ENCODE results near the gene ST3GAL6.
"Not testable (repeated sequence)": the region's sequence is repeated elsewhere in the genome, so short reads cannot be mapped to it uniquely, and the experiment has no call there.

Gene ST3GAL6

GRCh38 chr3:98805571-98805970 is 42.4 kb downstream of the ST3GAL6 start:
- no peak for DNase-seq (ENCODE audit: low read depth in 3 of 3)

DNA sequence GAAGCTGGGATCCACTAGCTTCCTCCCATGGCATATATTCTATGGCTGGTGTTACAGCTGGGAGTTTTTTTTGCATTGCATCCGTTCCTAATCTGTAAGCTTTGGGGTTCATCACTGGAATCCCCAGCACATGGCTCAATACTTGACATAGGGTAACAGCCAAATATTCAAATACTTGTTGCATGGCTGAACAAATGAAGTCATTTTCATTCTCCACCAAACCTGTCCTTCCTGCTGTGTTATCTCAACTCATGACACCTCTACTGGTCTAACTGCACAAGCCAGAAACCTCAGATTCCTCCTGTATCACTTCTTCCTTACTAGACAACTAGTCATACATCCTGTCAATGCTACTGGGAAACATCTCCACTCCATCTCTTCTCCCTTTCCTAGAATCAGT is 43.4 kb downstream of the ST3GAL6 start:
- no peak for DNase-seq (ENCODE audit: low read depth in 3 of 3)

DNA sequence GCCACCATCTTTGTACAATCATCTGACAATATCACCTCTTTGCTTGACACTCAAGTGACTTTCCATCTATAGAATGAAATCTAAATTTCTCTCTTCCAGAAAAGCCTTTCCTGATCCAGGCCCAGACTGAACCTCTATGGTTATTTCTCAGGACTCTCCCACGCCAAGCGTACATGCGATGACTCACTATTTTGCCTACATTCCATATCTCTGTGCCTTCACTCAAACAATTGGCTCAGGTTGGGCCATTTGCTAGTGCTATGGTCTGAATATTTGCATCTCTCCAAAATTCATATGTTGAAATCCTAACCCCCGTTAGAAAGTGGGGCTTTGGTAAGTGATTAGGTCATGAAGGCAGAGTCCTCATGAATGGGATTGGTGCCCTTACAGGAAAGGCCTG is 43.9 kb downstream of the ST3GAL6 start:
- DNase-seq (ENCODE audit: low read depth in 3 of 3): no peak

- no peak for DNase-seq (ENCODE audit: low read depth in 3 of 3)
These were observed 44.4 kb downstream of the ST3GAL6 start for GRCh38 chr3:98807561-98807960.

DNA sequence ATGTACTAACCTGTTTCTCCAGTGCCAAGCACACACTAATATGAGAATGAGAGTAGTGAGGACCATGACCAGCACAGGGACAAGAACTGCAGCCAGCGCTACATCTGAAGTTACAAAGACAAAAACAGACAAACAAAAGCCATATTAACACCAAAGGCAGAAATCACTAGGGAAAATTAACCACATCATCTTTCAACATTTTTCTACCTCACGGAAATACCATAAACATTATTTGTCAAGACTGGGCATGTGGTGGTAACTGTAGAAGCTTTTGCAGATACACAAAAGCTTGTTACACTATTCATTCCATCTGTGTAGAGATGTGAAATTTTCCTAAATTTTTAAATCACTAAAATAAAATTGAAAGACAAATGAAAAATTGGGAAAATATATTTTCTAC is 44.9 kb downstream of the ST3GAL6 start:
- DNase-seq (ENCODE audit: low read depth in 3 of 3): no peak

DNA sequence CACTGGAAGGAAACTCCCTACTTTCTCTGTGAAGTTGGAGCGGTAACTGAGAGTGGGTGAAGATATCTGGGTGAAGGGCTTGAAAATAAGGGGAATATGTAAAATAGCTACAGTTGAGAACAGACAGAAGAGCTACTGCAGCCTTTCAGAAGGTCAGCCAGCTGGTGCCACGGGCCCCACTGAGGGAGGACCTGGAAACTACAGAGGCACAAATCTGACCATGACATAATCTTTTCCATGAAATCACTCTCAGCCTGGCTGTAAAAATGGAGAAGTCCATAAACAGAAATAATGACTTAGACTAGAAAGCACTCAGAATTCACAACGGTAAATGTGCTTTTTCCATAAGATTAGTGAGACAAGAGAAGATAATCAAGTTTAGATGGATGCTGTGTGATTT is 46.4 kb downstream of the ST3GAL6 start:
- no peak for DNase-seq (ENCODE audit: low read depth in 3 of 3)

- no peak for DNase-seq (ENCODE audit: low read depth in 3 of 3)
These were observed 47.9 kb downstream of the ST3GAL6 start for GRCh38 chr3:98811048-98811447.

GRCh38 chr3:98812851-98813374 is 49.8 kb downstream of the ST3GAL6 start:
- DNase-seq (ENCODE audit: low read depth in 3 of 3): no peak

DNA sequence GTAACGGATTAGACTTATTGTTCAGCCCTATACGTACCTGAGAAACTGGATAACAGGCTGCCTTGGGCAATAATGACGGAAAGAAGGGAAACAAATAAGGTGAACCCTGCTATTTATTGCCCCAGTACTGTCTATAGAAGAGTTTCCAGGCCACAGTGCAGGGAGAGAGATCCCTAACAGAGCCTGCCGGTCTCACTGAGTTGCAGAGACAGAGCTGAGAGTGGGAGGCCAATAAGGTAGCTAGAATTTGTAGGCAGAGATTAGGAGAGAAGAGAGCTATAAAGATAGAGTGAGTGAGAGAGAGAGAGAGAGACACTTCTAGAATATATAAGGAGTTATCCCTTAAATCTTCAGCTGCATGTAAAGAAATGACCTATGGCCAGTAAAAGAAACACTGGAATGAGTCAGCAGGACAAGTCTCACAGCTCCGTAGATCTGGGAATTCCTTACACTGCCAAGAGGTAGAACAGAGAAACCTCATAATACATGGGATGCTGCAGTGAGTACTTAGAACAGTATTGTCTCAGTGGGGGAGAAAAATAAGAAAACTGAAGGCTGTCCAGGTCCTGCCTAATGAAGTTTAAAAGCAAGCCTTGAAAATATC is 51.8 kb downstream of the ST3GAL6 start:
- no peak for DNase-seq (ENCODE audit: low read depth in 3 of 3)

- DNase-seq (ENCODE audit: low read depth in 3 of 3): no peak
These were observed 54.5 kb downstream of the ST3GAL6 start for GRCh38 chr3:98817547-98818041.

DNA sequence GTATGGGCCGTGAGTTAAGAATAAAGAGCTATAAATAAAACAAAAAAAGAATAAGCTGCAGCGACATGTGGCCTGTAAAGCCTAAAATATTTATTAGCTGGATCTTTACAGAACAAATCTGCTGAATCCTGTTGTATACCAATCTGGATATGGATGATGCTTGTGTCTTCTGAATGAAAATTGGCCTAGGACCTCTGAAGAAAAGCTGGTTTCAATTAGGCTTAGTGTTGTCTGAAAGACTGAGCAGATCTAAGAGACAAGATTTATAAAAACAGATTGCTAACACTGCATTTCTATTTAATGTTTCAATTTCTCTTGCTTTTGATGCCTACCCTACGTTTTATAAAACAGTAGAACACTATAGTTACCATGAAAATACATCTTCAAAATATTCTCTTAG is 57.9 kb downstream of the ST3GAL6 start:
- DNase-seq (ENCODE audit: low read depth in 3 of 3): no peak

- DNase-seq (ENCODE audit: low read depth in 3 of 3): no peak
These were observed 60.7 kb downstream of the ST3GAL6 start for GRCh38 chr3:98823791-98824190.

DNA sequence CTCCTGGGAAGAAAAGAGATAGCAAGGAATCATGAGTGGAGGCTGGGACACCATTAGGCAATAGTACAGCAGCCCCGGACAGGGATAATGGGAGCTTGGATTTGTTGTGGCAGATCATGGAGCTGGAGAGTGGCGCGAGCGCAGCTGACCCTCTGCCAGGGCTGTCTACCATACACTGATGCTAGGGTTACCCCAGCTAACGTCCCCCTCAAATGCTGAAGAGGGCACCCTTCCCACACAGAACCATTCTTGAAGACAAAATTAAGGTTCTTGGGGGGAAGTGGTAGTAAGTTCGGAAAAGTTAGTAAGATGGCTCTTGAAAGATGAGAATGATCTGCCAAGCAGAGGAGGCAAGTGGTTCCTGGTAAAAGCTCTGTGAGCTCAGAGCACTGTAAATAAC is 61.1 kb downstream of the ST3GAL6 start:
- no peak for DNase-seq (ENCODE audit: low read depth in 3 of 3)

DNA sequence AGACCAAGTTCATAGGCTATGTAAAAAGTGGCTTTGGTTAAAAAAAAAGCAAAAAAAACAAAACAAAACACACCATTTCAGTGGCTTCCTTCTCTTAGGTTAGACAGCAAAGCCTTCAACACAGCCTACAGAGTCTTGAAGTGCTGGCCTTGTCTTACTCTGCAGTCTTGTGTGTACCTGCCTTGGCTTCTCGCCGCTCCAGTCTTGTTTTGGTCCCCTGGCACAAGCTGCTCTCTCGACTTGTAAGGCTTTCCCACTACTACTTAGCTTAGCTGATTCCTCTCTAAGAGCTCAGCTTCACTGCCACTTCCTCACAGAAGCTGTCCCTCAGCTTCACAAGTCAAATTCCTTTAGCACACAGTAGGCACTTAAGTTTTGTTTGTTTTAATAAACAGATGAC is 63.0 kb downstream of the ST3GAL6 start:
- no peak for DNase-seq (ENCODE audit: low read depth in 3 of 3)

- DNase-seq (ENCODE audit: low read depth in 3 of 3): no peak
These were observed 64.2 kb downstream of the ST3GAL6 start for GRCh38 chr3:98827221-98827920.

- DNase-seq (ENCODE audit: low read depth in 3 of 3): no peak
These were observed 66.2 kb downstream of the ST3GAL6 start for GRCh38 chr3:98829246-98829832.

DNA sequence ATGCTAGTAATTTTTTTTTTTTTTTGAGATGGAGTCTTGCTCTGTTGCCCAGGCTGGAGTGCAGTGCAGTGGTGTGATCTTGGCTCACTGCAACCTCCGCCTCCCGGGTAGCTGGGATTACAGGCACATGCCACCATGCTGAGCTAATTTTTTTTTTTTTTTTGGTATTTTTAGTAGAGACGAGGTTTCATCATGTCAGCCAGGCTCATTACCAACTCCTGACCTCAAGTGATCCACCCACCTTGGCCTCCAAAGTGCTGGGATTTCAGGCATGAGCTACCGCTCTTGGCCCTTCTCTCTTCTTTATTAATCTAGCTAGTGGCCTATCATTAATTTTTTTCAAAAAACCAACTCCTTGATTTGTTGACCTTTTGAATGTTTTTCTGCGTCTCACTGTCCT is 67.9 kb downstream of the ST3GAL6 start:
- not testable (repeated sequence) for DNase-seq (ENCODE audit: low read depth in 3 of 3)

DNA sequence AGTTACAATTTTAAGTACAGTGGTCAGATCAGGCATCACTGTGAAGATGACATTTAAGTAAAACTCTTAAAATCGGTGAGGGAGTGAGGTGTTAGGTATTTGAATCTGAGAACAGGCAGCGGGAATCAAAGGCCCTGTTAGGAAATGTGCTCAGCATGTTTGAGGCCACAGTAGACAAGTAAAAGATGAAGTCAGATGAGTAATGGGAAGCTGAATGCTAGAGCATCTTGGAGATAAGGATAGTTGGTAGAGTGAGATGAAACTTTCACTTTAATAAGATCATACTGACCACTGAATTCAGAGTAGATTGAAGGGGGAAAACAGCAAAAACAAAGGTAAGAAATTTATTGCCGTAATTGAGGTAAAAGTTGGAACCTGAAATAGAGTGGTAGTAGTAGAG is 76.7 kb downstream of the ST3GAL6 start:
- no peak for DNase-seq (ENCODE audit: low read depth in 3 of 3)

DNA sequence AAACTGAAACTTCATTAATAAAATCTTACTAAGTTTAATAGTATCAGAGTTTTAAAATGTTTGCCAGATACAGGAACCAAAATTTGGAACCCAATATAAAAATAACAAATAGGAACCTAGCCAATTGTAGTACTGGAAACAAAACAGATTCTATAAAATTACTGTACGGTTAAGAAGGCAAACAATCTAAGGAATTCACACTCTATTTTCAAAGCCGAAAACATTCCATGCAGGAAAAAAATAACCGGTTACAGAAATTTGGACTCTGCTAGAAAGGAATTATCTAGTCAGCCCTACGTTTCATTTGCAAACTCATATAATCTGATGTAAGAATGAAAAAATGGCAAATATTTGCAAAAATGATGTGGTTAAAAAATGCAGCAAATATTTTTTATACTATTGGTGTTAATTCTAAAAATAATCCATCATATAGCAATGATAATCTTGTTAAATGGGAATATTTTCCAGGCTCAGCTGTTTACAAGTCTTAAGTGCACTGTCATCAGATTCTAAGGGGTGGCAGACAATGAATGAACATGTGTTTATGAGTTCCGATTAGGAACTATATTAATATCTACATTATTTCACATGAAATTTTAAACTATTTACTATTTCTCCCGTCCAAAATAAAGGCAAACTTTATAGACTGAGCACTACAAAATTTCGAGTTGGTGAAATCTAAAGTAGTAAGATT is 80.3 kb downstream of the ST3GAL6 start:
- no peak for DNase-seq (ENCODE audit: low read depth in 3 of 3)
